Measurements from ENCODE around the gene TCF4. TPM values are rescaled to one million over a fixed set of nuclear protein-coding genes. Genes with fewer than 3 reads are reported as not detected.

The TCF4 gene
- total RNA-seq, 4 donors from 2014 or later = 30.3 to 51.1 (median 40.1) TPM

GRCh38 chr18:55400081-55400480, 187.9 kb downstream of the TCF4 start:
- Histone ChIP-seq H3K27ac (peak overlapping the region; percentile 77 to 83 (median 78)), H3K4me3 (no peak overlapping the region), H3K27me3 (no peaks in the 10 kb centered on the region), H3K4me1 (peaks cover 0 to 15% (median under 1%) of the 10 kb centered on the region in 4 donors), H3K9me3 (no peaks in the 10 kb centered on the region), H3K36me3 (no peaks in the 10 kb centered on the region)
- intact Hi-C loops (cut with DNase I; ENCODE audit: low total_unique reads) (loop anchor here (10.0 kb wide), 1 partner anchor 75 kb away; no protein-coding TSS in a partner anchor), in situ Hi-C loops (cut with MboI; ENCODE audit: low pct_ligation_motif_present in 1 of 4, low pct_unique_long_range_greater_than_20kb in 1 of 4, low sequenced_read_pairs in 3 of 4) (loop anchor here (25.0 kb wide), 4 partner anchors 163 to 1162 kb away; partner anchors contain the start of gene TCF4 (in 1 of the 4))
- DNase-seq = no peak
- 38 to 47% methylated on average over 2 of the region's 2 CpGs for WGBS, 2 donors (ENCODE audit: low coverage in 1 of 2)
- TF ChIP-seq POLR2A (IDR thresholded peaks at IDR 0.05) = no peak
- TF ChIP-seq CTCF (IDR thresholded peaks at IDR 0.05) = no peak
- no peak for TF ChIP-seq POLR2AphosphoS5 (IDR thresholded peaks at IDR 0.05)
- TF ChIP-seq EP300 (IDR thresholded peaks at IDR 0.05; ENCODE audit: low read depth) = no peak

GRCh38 chr18:55398858-55399257, 189.1 kb downstream of the TCF4 start:
- in situ Hi-C loops (cut with MboI; ENCODE audit: low pct_ligation_motif_present in 1 of 4, low pct_unique_long_range_greater_than_20kb in 1 of 4, low sequenced_read_pairs in 3 of 4) = no loop called here
- TF ChIP-seq POLR2A (IDR thresholded peaks at IDR 0.05) (no peak), POLR2AphosphoS5 (IDR thresholded peaks at IDR 0.05) (no peak), CTCF (IDR thresholded peaks at IDR 0.05) (no peak), EP300 (IDR thresholded peaks at IDR 0.05; ENCODE audit: low read depth) (no peak)
- H3K27ac ChIP-seq = peak overlapping the region in 3 of 4 donors; percentile 2 to 29 (median 16)
- H3K4me1 ChIP-seq = peaks cover 0 to 13% (median 0%) of the 10 kb centered on the region in 4 donors
- intact Hi-C loops (cut with DNase I; ENCODE audit: low total_unique reads) = no loop called here
- H3K27me3 ChIP-seq = no peaks in the 10 kb centered on the region
- no peaks in the 10 kb centered on the region for H3K36me3 ChIP-seq
- 76 to 87% methylated on average over 6 of the region's 6 CpGs for WGBS, 2 donors (ENCODE audit: low coverage in 1 of 2)
- no peak overlapping the region for H3K4me3 ChIP-seq
- DNase-seq = no peak
- no peaks in the 10 kb centered on the region for H3K9me3 ChIP-seq

- no peaks in the 10 kb centered on the region for H3K9me3 ChIP-seq
- peaks cover 0 to 9% (median 0%) of the 10 kb centered on the region in 4 donors for H3K4me1 ChIP-seq
- no peak for TF ChIP-seq EP300 (IDR thresholded peaks at IDR 0.05; ENCODE audit: low read depth)
- TF ChIP-seq POLR2A (IDR thresholded peaks at IDR 0.05) = no peak
- H3K4me3 ChIP-seq = no peak overlapping the region
- intact Hi-C loops (cut with DNase I; ENCODE audit: low total_unique reads) (no loop called here), in situ Hi-C loops (cut with MboI; ENCODE audit: low pct_ligation_motif_present in 1 of 4, low pct_unique_long_range_greater_than_20kb in 1 of 4, low sequenced_read_pairs in 3 of 4) (no loop called here)
- 49 to 64% methylated on average over 2 of the region's 2 CpGs for WGBS, 2 donors (ENCODE audit: low coverage in 1 of 2)
- no peaks in the 10 kb centered on the region for H3K36me3 ChIP-seq
- no peak overlapping the region for H3K27ac ChIP-seq
- no peak for DNase-seq
- H3K27me3 ChIP-seq = no peaks in the 10 kb centered on the region
Observed at GRCh38 chr18:55396979-55397378, 191.0 kb downstream of the TCF4 start.

- 90% methylated on average over 3 of the region's 3 CpGs; no CpG with 5 or more reads in 1 of the 2 donors for WGBS, 2 donors (ENCODE audit: low coverage in 1 of 2)
- H3K27ac ChIP-seq = no peak overlapping the region
- DNase-seq = no peak
- H3K9me3 ChIP-seq = no peaks in the 10 kb centered on the region
- H3K4me3 ChIP-seq = no peak overlapping the region
- TF ChIP-seq CTCF (IDR thresholded peaks at IDR 0.05) (no peak), POLR2AphosphoS5 (IDR thresholded peaks at IDR 0.05) (no peak), POLR2A (IDR thresholded peaks at IDR 0.05) (no peak), EP300 (IDR thresholded peaks at IDR 0.05; ENCODE audit: low read depth) (no peak)
- H3K27me3 ChIP-seq = no peaks in the 10 kb centered on the region
- H3K4me1 ChIP-seq = peaks cover 0 to 9% (median 0%) of the 10 kb centered on the region in 4 donors
- H3K36me3 ChIP-seq = no peaks in the 10 kb centered on the region
- intact Hi-C loops (cut with DNase I; ENCODE audit: low total_unique reads) (no loop called here), in situ Hi-C loops (cut with MboI; ENCODE audit: low pct_ligation_motif_present in 1 of 4, low pct_unique_long_range_greater_than_20kb in 1 of 4, low sequenced_read_pairs in 3 of 4) (no loop called here)
Observed at GRCh38 chr18:55396267-55396905, 191.6 kb downstream of the TCF4 start.
